Measurements from ENCODE around the gene NFXL1.

- TF ChIP-seq EZH2 (IDR thresholded peaks at IDR 0.05; ENCODE audit: borderline replicate concordance, low read length) = no peak
- no peak for TF ChIP-seq CTCF (IDR thresholded peaks at IDR 0.05; ENCODE audit: low read length)
These were observed 76.5 kb downstream of the NFXL1 start, which contains the start of gene CORIN for GRCh38 chr4:47837908-47838294.

All from OCI-LY1 (cell line).